Ramos (cell line): Measurements from ENCODE around the gene TEX2.
"Not testable (repeated sequence)": the region's sequence is repeated elsewhere in the genome, so short reads cannot be mapped to it uniquely, and the experiment has no call there.

Experiments
- in situ Hi-C: fragments of 300-500 bp; cut with MboI; formaldehyde crosslinking; loops from one replicate; pipeline ENCODE4 v1.14.3; 2022; ENCODE audit warnings: low sequenced_read_pairs; ENCODE audit not compliant: unreplicated experiment

TEX2 gene

GRCh38 chr17:64129515-64129764, 133.6 kb downstream of the TEX2 start:
- in situ Hi-C loops: no loop called here

DNA sequence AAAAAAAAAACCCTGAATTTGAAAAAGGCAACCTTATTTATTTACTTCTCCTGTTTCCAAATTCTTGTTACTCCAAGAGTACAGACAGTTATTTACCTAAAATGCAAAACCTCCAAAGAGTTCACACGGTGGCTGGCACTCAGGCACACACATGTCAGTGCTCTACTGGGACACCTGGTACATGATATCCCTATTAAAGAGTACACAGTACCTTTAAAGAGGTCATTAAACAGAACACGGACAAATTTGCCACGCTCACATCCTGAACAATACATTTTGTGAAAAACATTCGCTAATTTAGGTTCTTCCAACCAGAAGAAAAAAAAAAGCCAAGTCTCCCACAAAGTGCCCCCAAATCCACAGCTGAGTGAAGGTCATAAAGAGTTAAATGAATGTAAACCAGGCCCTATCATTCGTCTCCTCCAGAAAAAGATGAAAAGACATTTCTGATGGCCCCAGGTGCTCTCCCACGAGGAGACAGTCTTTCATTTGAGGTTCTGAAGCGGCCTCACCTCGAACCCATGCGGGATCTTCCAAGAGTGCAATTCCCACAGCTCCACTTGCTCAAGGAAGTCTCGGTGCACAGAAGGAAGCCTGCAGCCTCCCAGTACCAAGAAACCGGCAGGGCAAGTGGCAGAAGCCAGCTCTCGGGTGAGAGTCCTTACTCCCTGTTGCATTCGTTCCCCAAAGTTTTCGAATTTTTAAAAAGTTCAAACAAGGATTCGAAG, 134.1 kb downstream of the TEX2 start:
- in situ Hi-C loops: no loop called here

DNA sequence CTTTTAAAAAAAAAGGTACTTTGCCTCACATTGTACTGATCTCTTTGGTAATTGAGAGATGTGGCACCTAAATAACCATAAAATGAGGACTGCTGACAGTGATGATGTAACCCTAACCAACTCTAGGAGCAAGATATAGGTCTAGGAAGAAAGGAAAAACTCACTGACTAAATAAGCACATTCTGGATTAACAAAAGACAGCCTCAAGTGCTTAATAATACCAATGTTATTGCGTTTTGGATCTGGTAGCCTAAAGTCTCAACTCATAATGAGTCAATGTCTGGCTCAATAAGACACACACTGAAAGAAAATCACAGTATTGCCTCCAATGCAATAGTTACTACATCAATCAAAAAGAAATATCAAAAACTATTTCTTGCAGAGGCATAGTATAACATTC, 136.1 kb downstream of the TEX2 start:
- in situ Hi-C loops: no loop called here

GRCh38 chr17:64125937-64126336, 137.1 kb downstream of the TEX2 start:
- in situ Hi-C loops: no loop called here

DNA sequence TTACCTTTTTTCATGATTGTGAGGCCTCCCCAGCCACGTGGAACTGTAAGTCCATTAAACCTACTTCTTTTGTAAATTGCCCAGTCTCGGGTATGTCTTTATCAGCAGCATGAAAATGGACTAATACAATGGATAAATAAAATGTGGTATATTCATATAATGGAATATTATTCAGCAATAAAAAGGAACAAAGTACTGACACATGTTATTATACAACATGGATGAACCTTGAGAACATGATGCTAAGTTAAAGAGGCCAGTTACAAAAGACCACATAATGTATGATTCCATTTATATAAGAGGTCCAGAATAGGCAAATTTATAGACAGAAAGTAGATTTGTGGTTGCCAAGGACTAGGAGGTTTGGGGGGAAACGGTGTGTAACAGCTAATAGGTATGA, 138.5 kb downstream of the TEX2 start:
- in situ Hi-C loops: no loop called here

GRCh38 chr17:64123114-64123513, 139.9 kb downstream of the TEX2 start:
- in situ Hi-C loops: no loop called here

DNA sequence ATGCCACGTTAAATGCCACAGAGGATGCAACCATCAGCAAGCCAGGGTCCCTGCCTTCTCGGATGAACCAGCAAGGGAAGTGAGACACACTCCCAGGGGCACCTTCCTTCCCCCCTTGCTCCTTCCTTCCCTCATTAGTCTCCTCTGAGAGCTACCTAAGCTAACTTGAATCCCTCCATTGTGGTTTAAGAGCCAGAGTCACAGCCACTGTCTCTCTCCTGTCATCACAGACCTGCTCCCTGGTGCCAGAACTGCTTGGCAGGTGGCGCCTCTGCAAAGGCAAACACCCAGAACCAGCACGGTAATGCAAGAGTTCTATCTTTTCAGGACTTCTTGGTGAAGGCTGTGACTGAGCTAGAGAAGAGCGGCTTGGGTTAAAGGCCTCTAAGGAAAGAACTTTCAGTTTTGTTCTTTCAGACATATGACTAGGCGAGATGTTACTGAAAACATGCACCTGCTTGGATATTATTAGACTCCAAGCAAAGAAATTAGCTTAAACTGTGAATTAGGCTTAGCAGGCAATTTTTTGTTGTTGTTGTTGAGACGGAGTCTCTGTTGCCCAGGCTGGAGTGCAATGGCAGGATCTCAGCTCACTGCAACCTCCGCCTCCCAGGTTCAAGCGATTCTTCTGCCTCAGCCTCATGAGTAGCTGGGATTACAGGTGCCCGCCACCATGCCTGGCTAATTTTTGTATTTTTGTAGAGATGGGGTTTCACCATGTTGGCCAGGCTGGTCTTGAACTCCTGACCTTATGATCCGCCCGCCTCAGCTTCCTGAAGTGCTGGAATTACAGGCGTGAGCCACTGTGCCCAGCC, 141.9 kb downstream of the TEX2 start:
- in situ Hi-C loops: not testable (repeated sequence)

DNA sequence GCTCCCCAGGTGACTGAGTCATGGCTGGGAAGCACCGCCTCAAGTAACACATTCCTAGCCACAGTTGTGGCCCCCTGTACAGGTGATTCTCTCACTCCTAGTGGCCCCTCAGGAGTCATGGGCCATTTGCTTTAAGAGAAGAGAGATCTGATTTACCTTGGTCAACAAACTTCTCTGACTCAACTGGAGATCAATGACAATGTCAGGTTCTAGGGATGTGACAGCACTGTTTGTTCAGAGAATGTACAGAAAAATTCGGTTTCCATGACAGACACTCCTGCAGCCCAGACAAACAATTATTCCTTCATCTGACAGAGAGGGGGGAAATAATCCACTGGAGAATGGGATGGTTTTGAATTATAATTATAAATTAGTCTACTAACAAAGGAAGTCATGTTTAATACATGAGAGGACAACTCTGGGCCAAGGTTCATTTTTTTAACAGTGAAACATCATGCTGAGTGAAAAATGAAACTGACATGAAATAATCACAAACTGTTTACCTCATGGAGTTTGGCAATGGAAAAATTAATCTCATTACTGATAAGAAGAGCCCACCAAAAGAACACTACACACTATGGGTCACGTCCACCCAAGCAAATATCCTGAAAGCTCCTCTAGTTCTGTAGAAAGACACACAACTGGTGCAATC, 142.8 kb downstream of the TEX2 start:
- in situ Hi-C loops: no loop called here

- in situ Hi-C loops: no loop called here
Measured at GRCh38 chr17:64117981-64118979, 144.8 kb downstream of the TEX2 start.

GRCh38 chr17:64115822-64116534, 147.1 kb downstream of the TEX2 start:
- in situ Hi-C loops: no loop called here

- in situ Hi-C loops: no loop called here
Measured at GRCh38 chr17:64115043-64115698, 147.9 kb downstream of the TEX2 start.

- in situ Hi-C loops: no loop called here
Measured at GRCh38 chr17:64113006-64113405, 150.1 kb downstream of the TEX2 start.

- in situ Hi-C loops: no loop called here
Measured at GRCh38 chr17:64111831-64112230, 151.2 kb downstream of the TEX2 start.

DNA sequence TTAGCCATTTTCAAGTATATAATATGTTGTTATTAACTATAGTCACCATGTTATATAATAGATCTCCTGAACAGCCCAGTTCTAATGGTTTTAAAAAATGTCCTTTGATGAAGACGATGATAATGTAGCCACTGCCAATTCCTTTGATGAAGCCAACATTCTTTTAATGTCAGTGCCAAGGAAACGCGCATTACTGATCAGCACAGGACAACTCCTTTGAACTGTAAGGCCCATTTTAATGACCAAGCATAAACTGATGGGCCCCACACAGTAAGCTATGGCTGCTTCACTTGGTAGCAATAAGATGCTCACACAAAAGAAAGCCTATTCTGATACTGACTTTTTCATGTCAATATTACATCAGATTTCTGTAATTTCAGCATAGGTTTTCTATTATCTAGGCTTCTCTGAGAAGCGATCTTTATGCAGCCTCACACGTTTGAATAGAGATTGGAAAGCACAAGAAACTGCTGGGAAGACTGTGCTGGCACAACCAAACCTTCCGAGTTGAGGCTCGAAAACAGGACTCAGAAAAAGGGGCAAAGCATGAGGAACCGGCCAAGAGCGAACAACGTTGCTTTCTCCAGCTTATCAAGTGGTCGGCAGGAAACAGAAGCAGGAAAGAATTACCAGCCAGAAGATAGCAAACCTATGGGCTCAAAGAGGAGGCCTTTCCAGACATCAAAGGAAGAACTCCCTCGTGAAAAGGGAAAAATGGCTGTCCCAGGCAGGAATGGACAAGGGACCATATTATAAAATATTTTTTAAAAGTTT, 152.5 kb downstream of the TEX2 start:
- in situ Hi-C loops: no loop called here

- in situ Hi-C loops: no loop called here
Measured at GRCh38 chr17:64109400-64109799, 153.7 kb downstream of the TEX2 start.

DNA sequence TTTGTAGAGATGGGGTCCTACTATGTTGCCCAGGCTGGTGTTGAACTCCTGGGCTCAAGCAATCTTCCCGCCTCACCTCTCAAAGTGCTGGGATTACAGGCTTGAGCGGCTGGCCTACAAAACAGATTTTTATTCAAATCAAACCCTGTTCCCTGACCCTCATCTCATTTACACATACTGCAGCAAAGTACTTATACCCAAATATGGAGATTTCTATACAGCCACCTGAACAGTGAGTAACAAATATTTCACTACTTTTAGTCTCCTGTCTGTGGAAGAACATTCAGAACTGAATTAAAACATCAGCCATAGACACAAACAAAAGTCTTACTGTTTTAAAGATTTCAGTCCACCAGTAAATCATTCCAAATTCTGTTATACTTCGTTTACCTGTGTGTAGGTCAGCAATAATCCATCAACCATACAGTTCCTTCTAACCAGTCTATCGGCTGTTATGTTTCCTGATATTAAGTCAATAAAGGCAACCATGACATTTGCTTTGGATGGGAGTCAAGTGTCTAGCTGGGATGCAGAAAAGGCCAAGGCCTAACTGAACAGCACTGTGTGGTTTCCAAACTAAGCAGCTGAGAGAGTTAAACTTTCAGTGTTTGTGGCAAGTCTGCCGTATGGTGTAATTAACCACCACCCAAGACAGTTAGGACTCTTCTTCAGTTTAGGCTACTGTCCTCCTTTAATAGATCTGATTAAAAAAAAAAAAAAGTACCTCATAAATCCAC, 155.4 kb downstream of the TEX2 start:
- in situ Hi-C loops: no loop called here

DNA sequence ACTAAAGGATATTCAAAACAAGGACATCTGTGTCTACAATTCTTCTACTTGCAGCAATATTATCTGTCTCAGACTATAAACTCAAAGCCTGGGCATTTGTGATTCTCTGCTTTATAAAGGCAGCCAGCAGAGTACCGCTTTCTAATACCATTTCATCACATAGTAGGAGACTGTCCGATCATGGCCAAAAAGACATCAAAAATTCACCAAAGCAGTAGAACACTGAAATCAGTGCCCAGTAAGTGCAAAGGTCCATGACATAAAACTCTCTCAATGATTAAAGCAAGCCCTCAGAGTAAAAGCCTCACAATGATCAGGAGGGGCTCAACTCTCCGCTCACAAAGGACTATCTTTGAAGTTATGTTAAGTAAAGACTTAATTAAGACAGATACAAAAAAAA, 156.1 kb downstream of the TEX2 start:
- in situ Hi-C loops: no loop called here
